SK-N-SH treated with all-trans-retinoic acid at 6 μM for 48 hours (cell line): Measurements from ENCODE around the gene SNX30.

Experiments used
- ATAC-seq: fragments of 200-7000 bp; cut with Tn5 transposase; 3 replicates; pipeline ENCODE4 v1.9.1; 2020; ENCODE audit warnings: mild to moderate bottlenecking, moderate library complexity
- ARNTL ChIP-seq: fragments of 450-650 bp; formaldehyde crosslinking; IDR thresholded peaks from 2 replicates; pipeline ENCODE4 v1.5.0; 2020; ENCODE audit warnings: low read depth, mild to moderate bottlenecking, moderate library complexity, borderline replicate concordance
- BACH2 ChIP-seq: fragments of 250-450 bp; sonication (Bioruptor Pico); IDR thresholded peaks from 2 replicates; pipeline ENCODE4 v1.9.0; 2021; ENCODE audit warnings: mild to moderate bottlenecking, borderline replicate concordance
- CREB5 ChIP-seq: fragments of 250-450 bp; sonication (Bioruptor Pico); IDR thresholded peaks from 2 replicates; pipeline ENCODE4 v1.5.1; 2020; ENCODE audit warnings: low read depth, mild to moderate bottlenecking, moderate library complexity
- CSRNP3 ChIP-seq: fragments of 250-450 bp; sonication (Bioruptor Pico); IDR thresholded peaks from 2 replicates; pipeline ENCODE4 v1.5.1; 2021; ENCODE audit warnings: mild to moderate bottlenecking, moderate library complexity
- ESRRG ChIP-seq: fragments of 250-450 bp; sonication (Bioruptor Pico); IDR thresholded peaks from 2 replicates; pipeline ENCODE4 v1.6.1; 2021; ENCODE audit warnings: mild to moderate bottlenecking
- GLIS3 ChIP-seq: fragments of 250-450 bp; sonication (Bioruptor Pico); IDR thresholded peaks from 2 replicates; pipeline ENCODE4 v1.5.0; 2020; ENCODE audit warnings: mild to moderate bottlenecking, moderate library complexity
- ISL1 ChIP-seq: fragments of 250-450 bp; sonication (Bioruptor Pico); IDR thresholded peaks from 2 replicates; pipeline ENCODE4 v2.1.2; 2022; ENCODE audit warnings: mild to moderate bottlenecking, moderate library complexity
- OSR1 ChIP-seq: fragments of 250-450 bp; sonication (Bioruptor Pico); IDR thresholded peaks from 2 replicates; pipeline ENCODE4 v1.8.0; 2022; ENCODE audit warnings: moderate library complexity, mild to moderate bottlenecking, inconsistent platforms
- POU6F1 ChIP-seq: fragments of 250-450 bp; sonication (Bioruptor Pico); IDR thresholded peaks from 2 replicates; pipeline ENCODE4 v1.8.0; 2021; ENCODE audit warnings: low read depth, mild to moderate bottlenecking, moderate library complexity, borderline replicate concordance
- RARB ChIP-seq: fragments of 250-450 bp; sonication (Bioruptor Pico); IDR thresholded peaks from 2 replicates; pipeline ENCODE4 v1.8.0; 2021; ENCODE audit warnings: mild to moderate bottlenecking, moderate library complexity
- SNAI2 ChIP-seq: fragments of 250-450 bp; sonication (Bioruptor Pico); IDR thresholded peaks from 2 replicates; pipeline ENCODE4 v1.5.0; 2020; ENCODE audit warnings: mild to moderate bottlenecking, moderate library complexity
- TCF4 ChIP-seq: fragments of 250-450 bp; sonication (Bioruptor Pico); IDR thresholded peaks from 2 replicates; pipeline ENCODE4 v1.8.0; 2021; ENCODE audit warnings: mild to moderate bottlenecking, moderate library complexity, borderline replicate concordance
- TOX ChIP-seq: fragments of 250-450 bp; sonication (Bioruptor Pico); IDR thresholded peaks from 2 replicates; pipeline ENCODE4 v1.8.0; 2021; ENCODE audit warnings: mild to moderate bottlenecking, moderate library complexity, borderline replicate concordance
- ZFP3 ChIP-seq: fragments of 250-450 bp; sonication (Bioruptor Pico); IDR thresholded peaks from 2 replicates; pipeline ENCODE4 v1.5.0; 2020; ENCODE audit warnings: mild to moderate bottlenecking, moderate library complexity
- ZNF565 ChIP-seq: fragments of 450-650 bp; formaldehyde crosslinking; conservative IDR thresholded peaks from 2 replicates; pipeline ENCODE4 v1.5.0; 2020; ENCODE audit warnings: low read depth, mild to moderate bottlenecking, moderate library complexity
- ZNF70 ChIP-seq: fragments of 450-650 bp; formaldehyde crosslinking; IDR thresholded peaks from 2 replicates; pipeline ENCODE4 v1.5.0; 2020; ENCODE audit warnings: mild to moderate bottlenecking, moderate library complexity
- ZNF8 ChIP-seq: fragments of 450-650 bp; formaldehyde crosslinking; IDR thresholded peaks from 2 replicates; pipeline ENCODE4 v1.5.0; 2020; ENCODE audit warnings: mild to moderate bottlenecking, moderate library complexity

The SNX30 gene

GRCh38 chr9:112786829-112787520 is 36.4 kb downstream of the SNX30 start:
- ATAC-seq: no peak
- TF ChIP-seq ISL1 (CRISPR knock-in tag): no peak
- TF ChIP-seq, all 23 proteins: peak for 0

GRCh38 chr9:112787978-112788377 is 37.4 kb downstream of the SNX30 start:
- no peak for ATAC-seq
- no peak for TF ChIP-seq ZNF565 (CRISPR knock-in tag)

- peak; percentile 75 for ATAC-seq
- TF ChIP-seq ISL1 (CRISPR knock-in tag) (peak; percentile 88), SNAI2 (CRISPR knock-in tag) (no peak), TCF4 (0 out of 2 replicates have a peak, but pooled peaks have one; percentile 47)
- TF ChIP-seq, all 23 proteins: peak for 2
These were observed 38.9 kb downstream of the SNX30 start for GRCh38 chr9:112789473-112789872.

GRCh38 chr9:112789891-112790774 is 39.6 kb downstream of the SNX30 start:
- TF ChIP-seq GLIS3 (CRISPR knock-in tag): no peak
- TF ChIP-seq ZNF70 (CRISPR knock-in tag): no peak
- TF ChIP-seq BACH2 (CRISPR knock-in tag): no peak
- TF ChIP-seq ESRRG (CRISPR knock-in tag): no peak
- TF ChIP-seq RARB (CRISPR knock-in tag): no peak
- no peak for TF ChIP-seq OSR1
- no peak for TF ChIP-seq SNAI2 (CRISPR knock-in tag)
- no peak for TF ChIP-seq CSRNP3 (CRISPR knock-in tag)
- TF ChIP-seq TCF4: no peak
- TF ChIP-seq POU6F1 (CRISPR knock-in tag): no peak
- ATAC-seq: peak; percentile 18

- no peak for ATAC-seq
- TF ChIP-seq ZNF8 (CRISPR knock-in tag): no peak
- no peak for TF ChIP-seq ZFP3 (CRISPR knock-in tag)
- no peak for TF ChIP-seq ZNF70 (CRISPR knock-in tag)
These were observed 42.1 kb downstream of the SNX30 start for GRCh38 chr9:112792670-112793069.

GRCh38 chr9:112793213-112793810 is 42.8 kb downstream of the SNX30 start:
- TF ChIP-seq CREB5 (no peak), ESRRG (CRISPR knock-in tag) (no peak), TOX (CRISPR knock-in tag) (no peak), OSR1 (no peak), ZNF8 (CRISPR knock-in tag) (no peak), SNAI2 (CRISPR knock-in tag) (no peak), ISL1 (CRISPR knock-in tag) (no peak), TCF4 (no peak), ARNTL (CRISPR knock-in tag) (no peak), POU6F1 (CRISPR knock-in tag) (no peak)

More at GRCh38 chr9:112793213-112793810, 42.8 kb downstream of the SNX30 start:
- ATAC-seq: peak; percentile 89
